GM13977 (cell line): ENCODE results near the gene IGF2R.

Source experiments
- DNase-seq: peaks from one replicate; pipeline ENCODE4 v3.0.0; 2012; ENCODE audit warnings: low spot score
- CTCF ChIP-seq: IDR thresholded peaks from 2 replicates; pipeline ENCODE4 v1.5.1; 2012; ENCODE audit warnings: mild to moderate bottlenecking, control low read depth; ENCODE audit not compliant: insufficient read depth; ENCODE audit errors: extremely low read depth, missing control alignments
- in situ Hi-C: fragments of 300-500 bp; cut with MboI; formaldehyde crosslinking; loops from one replicate; pipeline ENCODE4 v1.12.0; 2022; ENCODE audit warnings: low sequenced_read_pairs, low pct_unique_long_range_greater_than_20kb, mixed read lengths, inconsistent platforms; ENCODE audit not compliant: unreplicated experiment

Gene IGF2R

GRCh38 chr6:160055378-160055777 is 86.5 kb downstream of the IGF2R start:
- in situ Hi-C loops = no loop called here
- no peak for TF ChIP-seq CTCF
- DNase-seq = no peak

DNA sequence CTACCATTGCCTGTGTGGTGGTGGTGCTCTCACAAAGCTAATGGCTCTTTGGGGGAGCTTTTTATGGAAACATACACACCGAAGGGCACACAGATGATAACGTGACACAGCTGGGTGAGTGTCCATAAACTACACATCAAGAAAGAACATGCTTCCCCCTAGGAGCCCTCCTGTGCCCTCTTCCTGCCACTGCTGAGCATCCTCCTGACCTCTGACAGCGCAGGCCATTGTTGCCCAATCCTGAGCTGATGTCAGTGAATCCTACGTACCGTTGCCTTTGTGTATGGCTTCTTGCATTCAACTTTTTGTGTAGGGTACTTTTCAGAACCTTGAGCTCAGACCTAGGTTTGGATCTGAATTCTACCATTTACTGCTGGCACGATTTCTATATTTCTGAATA is 86.9 kb downstream of the IGF2R start:
- in situ Hi-C loops = no loop called here
- DNase-seq = no peak

DNA sequence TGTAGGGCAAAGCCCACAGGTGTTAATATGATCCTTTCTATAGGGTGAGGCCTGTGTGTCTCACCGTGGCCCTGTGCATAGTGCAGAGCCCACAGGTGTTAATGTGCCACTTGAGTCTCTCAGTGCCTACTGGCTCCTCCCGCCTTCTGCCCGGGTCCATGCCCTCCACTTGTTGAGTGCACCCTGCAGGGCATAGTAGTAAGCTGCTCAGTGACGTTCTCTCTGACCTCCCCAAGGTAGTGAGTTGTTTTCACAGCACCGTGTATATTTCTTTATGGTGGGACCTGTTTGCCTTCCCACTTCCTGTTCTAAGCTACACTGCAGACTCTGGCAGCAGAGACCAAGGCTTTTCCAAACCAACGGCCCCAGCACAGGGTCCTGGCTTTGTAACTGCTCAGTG is 88.2 kb downstream of the IGF2R start:
- in situ Hi-C loops = no loop called here
- DNase-seq = no peak
- TF ChIP-seq CTCF = no peak

More for the DNA sequence above, 86.9 kb downstream of the IGF2R start:
- no peak for TF ChIP-seq CTCF

GRCh38 chr6:160058603-160059215 is 89.8 kb downstream of the IGF2R start:
- no peak for TF ChIP-seq CTCF
- in situ Hi-C loops = no loop called here
- DNase-seq = no peak

GRCh38 chr6:160060221-160060620 is 91.3 kb downstream of the IGF2R start:
- TF ChIP-seq CTCF = no peak
- in situ Hi-C loops = no loop called here
- DNase-seq = no peak

DNA sequence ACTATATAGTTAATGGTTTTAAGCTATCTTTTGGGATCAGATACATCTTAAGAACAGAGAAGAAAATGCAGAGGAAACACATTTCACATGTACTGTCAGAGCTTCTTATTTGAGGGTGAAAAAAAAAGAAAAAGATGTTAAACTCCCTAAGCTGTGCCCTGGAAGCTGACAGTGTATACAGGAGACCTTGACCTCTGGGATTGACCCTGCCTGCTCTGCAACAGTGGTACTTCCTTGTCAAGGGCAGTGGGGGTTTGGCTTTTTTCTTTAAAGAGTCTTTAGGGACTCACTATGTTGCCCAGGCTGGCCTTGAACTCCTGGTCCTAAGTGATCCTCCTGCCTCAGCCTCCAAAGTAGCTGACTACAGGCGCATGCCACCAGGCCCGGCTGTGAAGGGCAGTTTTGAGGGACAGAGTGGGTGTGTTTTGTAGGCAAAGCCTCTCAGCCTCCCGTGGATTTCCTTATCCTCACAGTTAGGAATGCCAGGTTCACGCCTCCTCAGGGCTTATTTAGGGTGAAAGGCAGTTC is 92.1 kb downstream of the IGF2R start:
- DNase-seq = no peak
- no peak for TF ChIP-seq CTCF
- in situ Hi-C loops = no loop called here
